K562 (cell line): ENCODE measurements around the gene EDA. TPM values are rescaled to one million over a fixed set of nuclear protein-coding genes. Genes with fewer than 3 reads are reported as not detected.

Source experiments
- ATAC-seq: fragments of 200-7000 bp; cut with Tn5 transposase; 3 replicates; pipeline ENCODE4 v1.9.1; 2020; ENCODE audit warnings: moderate library complexity
- BruUV-seq: library from RNA; stranded (reverse); fragments of 400-500 nt; replicated peaks from 2 replicates; lab custom pipeline; 2021; lab: Mats Ljungman, UMichigan
- CTCF ChIA-PET: fragments of 300-600 bp; formaldehyde crosslinking; extraction: SDS; loops from one replicate; lab custom pipeline; 2021; ENCODE audit warnings: low intra/inter-chr PET ratio; lab: Yijun Ruan, JAX
- POLR2A ChIA-PET: fragments of 300-600, 350-650 bp; sonication (Branson Sonifier 250); formaldehyde crosslinking; extraction: SDS; loops from one replicate; lab custom pipeline; 2021; ENCODE audit warnings: antibody characterized with exemption, inconsistent platforms; lab: Yijun Ruan, JAX
- DNase-seq, 4 experiments: peaks; one replicate each; pipeline versions ENCODE4 v3.0.0 to v3.0.0-alpha.2; 2011 to 2018; ENCODE audit warnings: low spot score in 3 of 4, mixed read lengths in 3 of 4; ENCODE audit errors: extremely low read depth in 1 of 4
- FAIRE-seq: peaks from 2 replicates; lab custom pipeline; 2011; peaks lifted over from hg19 to GRCh38; lab: Jason Lieb, UNC
- H2AFZ ChIP-seq: 2 replicates; pipeline ENCODE4 v1.6.0; 2011; ENCODE audit warnings: low read depth, low read length, control low read depth, inconsistent platforms
- H3K27ac ChIP-seq: fragments of 200-600 bp; 3 replicates; pipeline ENCODE4 v1.8.0; 2011; ENCODE audit warnings: low read depth, mild to moderate bottlenecking, control low read depth, inconsistent platforms, low read length, moderate library complexity, mixed read lengths; ENCODE audit errors: extremely low read depth
- H3K27me3 ChIP-seq, 2 experiments: fragments of 300-600 bp in 1 of 2; 2 replicates in 1 of 2; 3 replicates in 1 of 2; pipeline versions ENCODE4 v1.6.0 to v1.8.0; 2011; ENCODE audit warnings: inconsistent platforms in 2 of 2, low read length in 2 of 2, mild to moderate bottlenecking in 1 of 2, mixed read lengths in 1 of 2, moderate library complexity in 1 of 2; ENCODE audit not compliant: control insufficient read depth in 2 of 2, insufficient read depth in 2 of 2
- H3K36me3 ChIP-seq: fragments of 300-600 bp; 3 replicates; pipeline ENCODE4 v1.8.0; 2011; ENCODE audit warnings: mild to moderate bottlenecking, low read length, inconsistent platforms; ENCODE audit not compliant: control insufficient read depth, insufficient read depth
- H3K4me1 ChIP-seq, 2 experiments: fragments of 200-600 bp in 1 of 2; replicated peaks in 1 of 2; 2 replicates in 1 of 2; 3 replicates in 1 of 2; pipeline versions ENCODE4 v1.5.1 to v1.8.0; 2011; ENCODE audit warnings: inconsistent platforms in 2 of 2, low read length in 2 of 2, mild to moderate bottlenecking in 1 of 2, mixed read lengths in 1 of 2, moderate library complexity in 1 of 2; ENCODE audit not compliant: control insufficient read depth in 2 of 2, insufficient read depth in 2 of 2
- H3K4me2 ChIP-seq: 2 replicates; pipeline ENCODE4 v1.6.1; 2011; ENCODE audit warnings: low read length, control low read depth, inconsistent platforms, mixed read lengths; ENCODE audit not compliant: insufficient read depth
- H3K4me3 ChIP-seq: fragments of 200-600 bp; sonication (generic), shearing (Covaris generic); 2 replicates; pipeline ENCODE4 v1.5.1; 2016; ENCODE audit warnings: control low read depth, inconsistent platforms
- H3K79me2 ChIP-seq: fragments of 200-600 bp; 3 replicates; pipeline ENCODE4 v1.8.0; 2011; ENCODE audit warnings: low read length, inconsistent platforms; ENCODE audit not compliant: control insufficient read depth, insufficient read depth
- H3K9ac ChIP-seq, 2 experiments: 2 replicates each; pipeline versions ENCODE4 v1.6.0 to v1.6.1; 2011; ENCODE audit warnings: low read depth in 2 of 2, low read length in 2 of 2, control low read depth in 1 of 2, inconsistent platforms in 1 of 2, mild to moderate bottlenecking in 1 of 2, mixed read lengths in 1 of 2; ENCODE audit not compliant: insufficient read depth in 1 of 2
- H3K9me1 ChIP-seq: one replicate; pipeline ENCODE4 v1.6.0; 2011; ENCODE audit warnings: inconsistent platforms, mild to moderate bottlenecking, low read length, moderate library complexity; ENCODE audit not compliant: control insufficient read depth, insufficient read depth
- H3K9me3 ChIP-seq: replicated peaks from 2 replicates; pipeline ENCODE4 v1.5.1; 2011; ENCODE audit warnings: low read depth, low read length, inconsistent platforms; ENCODE audit not compliant: control insufficient read depth, insufficient read depth
- H4K20me1 ChIP-seq: replicated peaks from 2 replicates; pipeline ENCODE4 v1.6.1; 2011; ENCODE audit warnings: low read length, inconsistent platforms, mixed read lengths; ENCODE audit not compliant: control insufficient read depth, insufficient read depth
- NFIC ChIP-seq: fragments of 450-650 bp; IDR thresholded peaks from 2 replicates; pipeline ENCODE4 v1.6.1; 2017; ENCODE audit warnings: mild to moderate bottlenecking, inconsistent platforms
- NFIX ChIP-seq: fragments of 250-450 bp; sonication (Bioruptor Pico); IDR thresholded peaks from 2 replicates; pipeline ENCODE4 v1.4.0; 2020; ENCODE audit warnings: low read depth, mild to moderate bottlenecking, moderate library complexity
- RAD51 ChIP-seq: fragments of 450-650 bp; IDR thresholded peaks from 2 replicates; pipeline ENCODE4 v1.7.1; 2016; ENCODE audit warnings: low read depth, mild to moderate bottlenecking, borderline replicate concordance
- TARDBP ChIP-seq: fragments of 450-650 bp; IDR thresholded peaks from 2 replicates; pipeline ENCODE4 v1.6.1; 2016
- ZNF644 ChIP-seq: fragments of 200-800 bp; sonication (Bioruptor generic); IDR thresholded peaks from 2 replicates; pipeline ENCODE4 v1.6.1; 2016; ENCODE audit warnings: low read depth, missing genetic modification characterization, missing compliant biosample characterization
- WGBS: fragments of 100-300 bp; shearing (Covaris generic); methylation state at CpG from one replicate; pipeline ENCODE4 v1.1.6; 2016; ENCODE audit warnings: low coverage, mixed read lengths; ENCODE audit not compliant: insufficient coverage; ENCODE audit errors: missing lambda C conversion rate; 5-methylcytosine and 5-hydroxymethylcytosine counted together
- in situ Hi-C: fragments of 300-500 bp; cut with MboI; formaldehyde crosslinking; loops from 4 replicates; pipeline ENCODE4 v1.15.0; 2018; ENCODE audit warnings: inconsistent platforms, mixed read lengths
- intact Hi-C: fragments of 100-400 bp; cut with micrococcal nuclease; formaldehyde crosslinking; loops from 2 replicates; pipeline ENCODE4 v1.14.2; 2022
- polyA plus RNA-seq, 8 experiments: library from polyadenylated mRNA; depleted of rRNA in 4 of 8; stranded (reverse) in 5 of 8; unstranded in 3 of 8; fragments of >200 nt; fragmentation: Nextera tagmentation in 2 of 8; fragmentation: Illumina TruSeq in 1 of 8; extraction: Ambion mirVana in 2 of 8; extraction: Trizol in 1 of 8; gene quantifications; 2 replicates each; pipeline versions ENCODE4 v1.2.1 to v1.2.3, GENCODE V29; 2011 to 2014; ENCODE audit warnings: inconsistent platforms in 1 of 8, missing spikeins in 1 of 8
- total RNA-seq, 7 experiments: library from RNA; depleted of rRNA in 6 of 7; stranded (reverse); fragments of >200 nt in 6 of 7; fragmentation: Illumina TruSeq in 2 of 7; extraction: Trizol in 2 of 7; gene quantifications; 2 replicates each; pipeline versions ENCODE4 v1.2.1 to v1.2.3, GENCODE V29; 2011 to 2021; ENCODE audit warnings: low replicate concordance in 1 of 7

EDA gene
- total and polyA plus RNA-seq, 9 of the 15 experiments (the other 6 are each of a cell fraction or from before 2014, with no cell fraction given), result 0.03 to 0.40 (median 0.07) TPM

DNA sequence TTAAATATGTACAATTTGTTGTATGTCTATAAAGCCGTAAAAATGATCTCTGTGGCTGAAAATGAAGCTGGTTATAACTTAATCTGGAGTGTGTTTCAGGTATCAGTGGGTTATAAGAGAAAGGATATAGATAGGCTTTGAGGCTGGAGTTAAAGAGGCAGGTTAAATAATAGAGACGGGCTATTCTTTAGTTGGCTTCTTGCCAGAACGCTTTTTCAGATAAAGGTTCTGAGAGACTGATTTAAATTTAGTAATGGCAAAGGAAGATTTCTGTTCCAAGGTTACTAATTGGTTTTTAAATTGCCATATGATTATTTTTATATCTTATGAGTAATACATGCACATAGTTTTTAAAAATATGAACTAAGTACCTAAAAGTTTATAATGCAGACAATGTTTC, 316.4 kb downstream of the EDA start:
- no peak overlapping the region for H2AFZ ChIP-seq
- no peak overlapping the region for H3K4me3 ChIP-seq
- no peak overlapping the region for H3K4me2 ChIP-seq
- 2% methylated on average over 3 of the region's 3 CpGs for WGBS
- no peaks in the 10 kb centered on the region for H3K9me3 ChIP-seq
- no peak for ATAC-seq
- peak; percentile 83 for TF ChIP-seq NFIC
- TF ChIP-seq NFIX (CRISPR knock-in tag), result peak; percentile 55
- no peak for TF ChIP-seq RAD51
- TF ChIP-seq, all 486 proteins: peak for 2
- ChIA-PET CTCF (no interaction called here), POLR2A (no interaction called here)
- intact Hi-C loops, result no loop called here
- H3K27ac ChIP-seq, result no peak overlapping the region
- no peaks in the 10 kb centered on the region for H3K79me2 ChIP-seq
- DNase-seq, result no peak
- H3K36me3 ChIP-seq, result no peaks in the 10 kb centered on the region
- H3K27me3 ChIP-seq, result no peaks in the 10 kb centered on the region
- H3K9ac ChIP-seq, result no peak overlapping the region
- no peaks in the 10 kb centered on the region for H4K20me1 ChIP-seq
- in situ Hi-C loops, result no loop called here
- no TSS peak for BruUV-seq
- H3K9me1 ChIP-seq, result no peaks in the 10 kb centered on the region
- no peak for FAIRE-seq
- H3K4me1 ChIP-seq, result no peaks in the 10 kb centered on the region

DNA sequence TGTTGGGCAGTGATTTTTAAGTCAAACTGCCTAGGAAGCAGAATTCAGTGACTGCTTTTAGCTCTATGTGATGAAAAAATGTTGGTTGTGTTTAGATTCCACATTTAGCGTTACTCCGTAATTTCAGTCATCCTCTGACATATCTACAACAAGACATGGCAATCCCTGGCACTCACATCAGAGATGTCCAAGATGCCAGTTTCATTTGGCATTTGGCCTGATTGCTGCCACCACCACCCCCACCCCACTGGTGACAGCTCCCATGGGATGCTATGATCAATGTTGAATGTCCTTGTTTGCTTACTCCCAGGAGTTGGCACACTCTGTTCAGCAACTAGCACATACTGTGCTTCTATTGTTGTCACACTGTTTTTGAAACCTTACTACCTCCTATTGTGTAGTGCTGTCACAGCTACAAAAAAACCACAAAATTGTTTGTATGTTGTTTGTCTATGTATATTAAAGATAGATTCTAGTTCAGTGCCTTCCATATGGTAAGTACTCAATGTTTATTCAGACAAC, 332.4 kb downstream of the EDA start:
- H3K9ac ChIP-seq, result no peak overlapping the region
- no peak overlapping the region for H3K27ac ChIP-seq
- no peak overlapping the region for H3K4me3 ChIP-seq
- no peaks in the 10 kb centered on the region for H3K36me3 ChIP-seq
- H3K27me3 ChIP-seq, result no peaks in the 10 kb centered on the region
- H3K9me3 ChIP-seq, result no peaks in the 10 kb centered on the region
- TF ChIP-seq ZNF644 (tag) (no peak), TARDBP (no peak)
- ATAC-seq (no peak), FAIRE-seq (no peak), DNase-seq (no peak)
- no peaks in the 10 kb centered on the region for H3K4me1 ChIP-seq
- H3K4me2 ChIP-seq, result no peak overlapping the region
- CTCF ChIA-PET, result no interaction called here
- H2AFZ ChIP-seq, result no peak overlapping the region
- WGBS, result 0% methylated on average over 2 of the region's 2 CpGs
- POLR2A ChIA-PET, result no interaction called here
- no peaks in the 10 kb centered on the region for H3K79me2 ChIP-seq
- in situ Hi-C loops (no loop called here), intact Hi-C loops (no loop called here)
- H4K20me1 ChIP-seq, result no peaks in the 10 kb centered on the region
- no peaks in the 10 kb centered on the region for H3K9me1 ChIP-seq
- BruUV-seq, result no TSS peak
